ENCODE data around the gene OSBPL6.

Gene OSBPL6

DNA sequence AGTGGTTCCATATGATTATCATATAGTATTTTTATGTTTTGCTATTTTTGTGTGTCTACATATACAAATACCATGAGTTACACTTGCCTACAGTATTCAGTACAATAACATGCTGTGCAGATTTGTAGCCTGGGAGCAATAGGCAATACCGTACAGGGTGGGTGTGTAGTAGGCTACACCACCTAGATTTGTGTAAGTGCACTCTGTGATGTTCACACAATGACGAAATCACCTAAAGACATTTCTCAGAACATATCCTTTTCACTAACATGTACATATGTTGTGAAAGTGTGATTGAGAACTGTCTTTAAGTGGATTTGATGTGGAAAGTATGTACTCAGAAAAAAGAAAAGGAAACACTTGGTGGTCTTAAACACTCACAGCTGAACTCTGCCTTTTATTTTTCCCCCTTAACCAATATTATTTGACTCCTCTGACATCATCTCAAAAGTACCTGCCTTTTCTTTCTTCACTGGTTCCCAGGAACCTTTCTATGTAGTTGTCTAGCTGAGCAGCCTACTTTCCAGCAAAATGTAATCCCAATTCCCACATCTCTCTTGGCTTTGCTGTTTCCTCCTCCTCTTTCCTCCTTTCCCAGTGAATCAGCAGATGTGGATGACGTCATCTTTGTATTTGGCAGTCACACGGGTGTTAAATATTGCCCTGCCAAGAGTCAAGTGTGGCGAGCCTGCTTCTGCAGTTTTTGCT, 47.7 kb downstream of the OSBPL6 start:
- DNase-seq (ENCODE audit: low spot score): no peak

DNA sequence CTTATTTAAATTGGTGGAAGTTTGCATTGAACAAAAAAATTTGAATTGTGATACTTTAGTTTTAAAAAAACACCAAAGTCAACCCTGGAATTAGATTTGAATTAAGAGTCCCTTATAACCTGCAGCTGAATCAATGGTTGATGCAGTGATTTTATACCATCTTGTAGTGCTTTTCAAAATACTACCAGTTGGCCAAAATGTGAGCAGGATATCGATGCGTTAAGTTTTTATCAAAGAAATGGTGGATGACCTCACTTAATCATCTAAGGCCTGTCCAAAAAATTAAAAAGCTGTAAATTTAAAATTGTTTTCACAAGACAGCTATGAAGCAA, 48.2 kb downstream of the OSBPL6 start:
- DNase-seq (ENCODE audit: low spot score): no peak

DNA sequence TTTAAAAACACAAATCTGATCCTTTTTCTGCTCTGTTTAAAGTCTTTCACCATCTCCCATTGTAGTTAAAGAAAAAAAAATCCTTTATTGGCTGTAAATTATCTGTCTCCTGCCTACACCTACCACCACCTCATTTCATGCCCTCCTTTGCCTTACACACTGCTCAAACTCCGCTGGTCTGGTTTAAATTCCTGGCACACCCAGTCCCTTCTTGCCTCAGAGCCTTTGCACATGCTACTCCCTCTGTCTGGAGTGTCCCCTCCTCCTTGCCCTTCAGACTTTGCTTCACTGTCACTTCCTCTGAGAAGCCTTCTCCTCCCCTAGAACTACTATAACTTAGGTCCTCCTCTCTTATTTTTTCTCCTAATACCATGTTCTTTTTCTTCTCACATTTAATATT, 49.6 kb downstream of the OSBPL6 start:
- no peak for DNase-seq (ENCODE audit: low spot score)

DNA sequence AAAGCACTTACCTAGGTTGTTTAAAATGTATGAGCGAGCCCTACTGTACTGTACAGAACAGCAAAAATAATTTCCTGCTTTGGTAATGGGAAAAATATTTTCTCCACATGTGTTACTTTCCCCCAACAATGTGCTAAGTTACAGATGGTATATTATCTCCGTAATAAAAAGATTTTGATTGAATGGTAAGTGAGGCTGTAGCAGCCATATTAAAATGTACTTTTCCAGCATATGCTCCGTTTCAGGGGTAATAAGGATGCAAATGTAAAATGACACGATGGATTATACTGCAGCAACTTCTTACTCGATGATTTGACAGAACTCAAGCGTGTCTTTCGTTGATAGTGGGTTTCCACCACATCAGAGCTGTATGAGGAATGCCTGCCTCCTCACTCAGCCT, 50.5 kb downstream of the OSBPL6 start:
- DNase-seq (ENCODE audit: low spot score): no peak

DNA sequence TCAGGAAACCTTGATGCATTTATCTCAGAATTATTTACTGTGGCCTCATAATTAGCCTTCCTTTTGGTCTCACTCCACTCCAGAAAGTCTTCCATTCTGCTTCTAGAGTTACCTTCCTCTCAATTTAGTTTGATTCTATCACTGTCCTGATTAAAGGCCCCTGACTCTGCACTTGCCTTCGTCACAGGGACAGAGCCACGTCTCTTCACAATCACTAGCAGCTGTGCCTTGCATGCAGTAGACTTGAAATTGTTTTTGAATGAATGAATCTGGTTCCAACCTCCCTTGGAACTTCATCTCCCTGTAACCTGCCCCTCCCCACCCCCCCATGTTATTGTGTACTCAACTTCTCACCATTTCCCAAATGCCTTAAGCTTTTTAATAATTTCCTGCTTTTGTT, 52.4 kb downstream of the OSBPL6 start:
- DNase-seq (ENCODE audit: low spot score): no peak

DNA sequence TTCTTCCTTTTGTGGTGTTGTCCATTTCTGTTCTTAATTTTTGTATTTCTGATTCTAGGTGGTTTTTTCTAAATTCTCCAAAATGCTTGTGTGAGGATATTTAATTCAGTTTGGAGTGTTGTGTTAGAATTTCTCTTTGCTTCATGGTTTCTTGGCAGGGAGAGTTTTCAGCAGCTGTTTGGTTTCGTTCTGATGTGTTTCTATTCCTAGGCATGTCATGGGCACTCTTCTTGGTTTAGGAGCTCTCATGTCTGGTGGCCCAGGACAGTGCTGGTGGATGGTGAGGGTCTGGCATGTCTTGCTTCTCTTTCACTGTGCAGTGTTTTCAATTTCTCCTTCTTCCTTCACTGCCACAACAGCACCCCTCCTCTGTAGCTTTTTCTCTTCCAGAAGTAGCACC, 52.9 kb downstream of the OSBPL6 start:
- DNase-seq (ENCODE audit: low spot score): no peak

DNA sequence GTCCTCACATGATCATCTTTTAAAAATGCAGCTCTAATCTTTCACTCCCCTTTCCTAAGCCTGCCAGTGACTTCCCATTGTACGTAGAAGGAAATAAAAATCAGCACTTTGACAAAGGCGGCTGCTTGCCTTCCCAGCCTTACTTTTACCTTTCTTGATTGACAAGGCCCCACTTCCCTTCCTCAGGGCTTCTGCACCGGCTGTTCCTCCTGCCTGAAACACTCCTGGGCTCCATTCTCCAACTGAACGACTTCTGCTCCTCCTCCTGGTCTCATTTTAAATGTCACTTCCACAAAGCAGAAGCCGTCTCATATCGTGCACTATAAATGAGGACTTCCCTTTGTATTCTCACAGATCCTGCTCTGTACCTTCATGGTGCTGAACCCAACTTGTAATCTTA, 56.1 kb downstream of the OSBPL6 start:
- DNase-seq (ENCODE audit: low spot score): no peak

DNA sequence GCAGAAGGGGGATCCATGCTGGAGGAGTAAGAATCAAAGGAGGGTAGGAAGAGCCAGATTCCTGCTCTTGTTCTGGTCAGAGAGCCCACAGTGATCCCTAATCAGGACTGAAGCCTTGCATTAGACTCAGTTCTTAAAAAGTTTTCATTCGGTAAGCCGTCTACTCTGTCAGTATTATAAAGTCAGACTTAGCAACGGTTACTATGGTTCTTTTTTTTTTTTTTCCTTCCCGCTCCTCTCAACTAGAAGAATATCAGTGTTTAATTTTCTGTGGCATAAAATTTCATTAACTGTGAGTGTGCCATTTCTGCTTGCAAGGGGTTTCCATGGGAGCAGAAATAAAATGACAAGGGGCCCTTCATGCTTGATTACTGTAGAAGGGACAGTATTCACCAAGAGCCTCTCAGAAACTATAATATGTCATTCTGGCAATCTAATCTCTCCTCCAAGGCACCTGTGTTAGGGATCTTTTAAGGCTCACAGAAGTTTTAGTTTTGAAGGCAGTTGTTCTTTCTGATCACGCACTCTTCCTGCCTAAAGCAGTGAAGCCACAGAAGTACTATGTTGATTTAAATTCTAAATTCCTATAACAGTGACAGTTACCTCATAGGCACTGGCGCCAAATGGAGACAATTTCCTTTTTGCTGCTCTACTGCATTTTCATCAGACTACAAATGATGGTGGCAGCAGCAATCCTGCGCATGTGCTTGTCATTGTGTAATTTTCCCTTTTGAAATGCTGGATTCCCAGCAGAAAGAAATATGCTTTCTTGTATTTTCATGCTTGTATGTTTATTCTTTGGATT, 57.0 kb downstream of the OSBPL6 start:
- no peak for DNase-seq (ENCODE audit: low spot score)

DNA sequence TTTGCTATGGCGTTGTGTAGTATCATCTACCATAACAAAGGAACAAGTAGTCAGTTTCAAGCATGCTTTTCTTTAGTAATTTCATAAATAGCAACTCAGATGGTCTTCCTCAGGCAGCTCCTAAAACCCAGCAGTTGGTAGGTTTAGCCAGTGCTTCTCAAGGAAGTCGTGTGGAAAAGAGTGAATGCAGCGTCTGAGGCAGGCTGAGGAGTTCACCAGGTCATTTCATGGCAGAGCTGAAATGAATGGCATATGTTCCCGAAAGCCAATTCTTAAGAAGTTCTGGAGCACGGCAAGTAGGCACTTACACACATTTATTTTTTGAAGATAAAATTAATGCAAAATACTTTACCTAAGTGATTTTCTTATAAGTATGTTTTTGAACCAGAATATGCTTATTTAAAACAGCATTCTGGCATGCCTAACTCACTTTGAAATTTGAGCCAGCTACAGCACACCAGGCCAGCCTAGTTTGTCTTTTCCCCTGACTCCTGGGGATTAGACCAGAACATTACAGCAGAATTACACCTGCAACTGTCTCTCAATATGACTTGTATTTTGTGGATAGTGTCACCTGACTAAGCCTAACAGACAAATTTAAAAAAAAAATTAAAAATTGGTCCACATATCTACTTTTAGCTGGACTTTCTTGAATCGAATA, 62.2 kb downstream of the OSBPL6 start:
- DNase-seq (ENCODE audit: low spot score): no peak

DNA sequence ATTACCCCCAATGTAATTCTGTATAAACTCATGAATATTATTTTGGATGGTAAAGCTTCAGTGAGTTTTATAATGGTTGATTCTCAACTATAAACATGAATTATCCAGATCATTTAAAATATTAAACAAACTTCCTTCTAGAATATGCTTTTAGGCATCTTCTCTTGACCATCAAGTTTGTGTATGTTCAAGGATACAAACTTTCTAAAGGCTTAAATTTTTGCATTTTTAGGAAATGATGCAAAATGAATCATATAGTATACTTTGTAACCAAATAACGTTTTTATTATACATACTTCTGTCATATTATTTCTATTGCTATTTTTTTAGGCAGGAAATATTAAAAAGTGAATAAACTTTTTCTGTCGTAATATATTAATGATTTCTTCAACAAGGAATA, 62.8 kb downstream of the OSBPL6 start:
- no peak for DNase-seq (ENCODE audit: low spot score)

DNA sequence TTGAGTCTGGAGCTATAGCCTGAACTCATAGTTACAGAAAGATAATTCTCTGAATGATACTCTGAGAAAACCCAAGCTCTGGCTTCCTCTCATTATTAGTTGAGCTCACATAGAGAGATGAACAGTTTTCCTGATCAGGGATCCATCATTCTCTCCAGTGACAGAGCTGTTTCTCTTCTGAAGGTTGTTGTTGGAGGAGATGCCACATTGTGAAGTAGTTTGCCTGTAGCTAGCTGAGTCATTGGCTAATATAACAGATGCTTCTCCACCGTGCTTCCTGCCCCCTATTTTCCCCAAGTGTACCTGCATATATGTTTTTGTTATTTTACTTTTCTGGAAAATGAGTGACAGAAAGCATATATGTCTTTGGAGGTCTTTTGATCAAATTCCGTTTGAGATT, 64.6 kb downstream of the OSBPL6 start:
- DNase-seq (ENCODE audit: low spot score): no peak

DNA sequence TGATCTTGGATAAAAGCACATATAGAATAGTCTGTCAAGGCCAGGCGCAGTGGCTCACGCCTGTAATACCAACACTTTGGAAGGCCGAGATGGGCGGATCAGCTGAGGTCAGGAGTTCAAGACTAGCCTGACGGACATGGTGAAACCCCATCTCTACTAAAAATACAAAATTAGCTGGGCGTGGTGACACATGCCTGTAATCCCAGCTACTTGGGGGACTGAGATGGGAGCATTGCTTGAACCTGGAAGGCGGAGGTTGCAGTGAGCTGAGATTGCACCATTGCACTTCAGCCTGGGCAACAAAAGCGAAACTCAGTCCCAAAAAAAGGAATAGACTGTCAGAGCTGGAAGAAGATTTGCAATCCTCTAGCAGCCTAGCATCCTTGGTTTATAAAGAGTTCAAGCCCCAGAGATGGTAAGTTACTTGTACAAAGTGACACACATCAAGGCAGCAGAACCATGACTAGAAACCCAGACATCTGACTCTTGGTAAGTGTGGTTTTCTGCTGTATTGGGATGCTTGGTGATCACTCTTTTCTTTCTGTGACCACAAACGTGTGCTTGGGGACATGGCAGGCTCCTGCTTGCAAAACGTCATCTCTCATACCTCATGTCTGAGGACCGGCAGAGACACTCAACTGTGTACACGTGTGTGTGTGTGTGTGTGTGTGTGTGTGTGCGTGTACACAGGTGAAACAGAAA, 69.0 kb downstream of the OSBPL6 start:
- no peak for DNase-seq (ENCODE audit: low spot score)

DNA sequence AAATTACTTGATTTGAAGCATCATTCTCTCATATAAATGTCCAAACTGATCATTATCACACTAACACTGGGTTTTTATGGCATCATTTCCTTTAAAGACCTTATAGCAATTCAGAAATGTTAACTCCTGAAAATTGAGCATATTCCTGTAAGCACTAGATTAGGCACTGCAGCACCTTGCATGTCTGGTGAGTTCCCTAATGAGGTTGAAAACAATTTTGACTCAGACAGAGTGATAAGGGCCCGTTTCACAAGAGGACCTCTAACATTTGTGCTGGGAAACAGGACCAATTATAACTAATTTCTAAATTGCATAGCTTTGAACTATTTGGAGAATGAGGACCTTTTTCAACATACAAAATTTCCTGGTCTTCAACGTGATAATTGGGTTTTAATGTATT, 69.9 kb downstream of the OSBPL6 start:
- DNase-seq (ENCODE audit: low spot score): no peak

DNA sequence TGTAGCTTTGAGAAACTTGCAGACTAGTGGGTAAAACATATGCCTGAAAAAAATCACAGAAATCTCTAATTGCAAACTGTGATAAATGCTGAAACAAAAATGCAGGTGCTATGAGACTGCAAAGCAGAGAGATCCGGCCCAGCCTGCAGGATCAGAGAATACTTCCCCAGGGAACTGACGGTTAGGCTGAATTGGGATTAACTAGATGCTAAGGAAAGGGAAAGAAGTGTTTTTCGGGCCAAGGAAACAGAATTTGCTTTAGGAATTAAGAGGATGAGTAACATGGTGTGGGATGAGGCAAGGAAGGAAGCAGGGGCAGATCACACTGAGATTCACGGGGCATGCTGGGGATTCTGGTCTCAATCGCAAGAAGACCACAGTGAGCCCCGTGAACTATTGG, 71.5 kb downstream of the OSBPL6 start:
- no peak for DNase-seq (ENCODE audit: low spot score)

DNA sequence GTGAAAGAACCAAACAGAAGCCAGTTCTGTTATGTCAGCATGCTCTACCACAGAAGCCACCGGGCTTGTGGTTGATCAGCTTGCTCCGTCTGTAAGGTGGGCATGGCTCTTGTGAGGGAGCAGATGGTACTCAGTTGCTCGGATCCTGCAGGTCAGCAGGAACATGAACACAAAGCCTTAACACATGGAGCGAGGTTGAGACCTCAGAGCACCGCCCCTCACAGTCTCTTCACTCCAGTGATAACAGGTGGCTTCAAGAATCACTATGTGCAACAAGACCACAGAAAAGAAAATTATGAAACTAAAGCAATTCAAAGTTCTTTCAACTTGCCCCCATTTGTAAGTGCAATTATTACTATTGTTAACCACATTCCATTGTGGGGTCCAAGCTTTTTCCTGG, 72.1 kb downstream of the OSBPL6 start:
- no peak for DNase-seq (ENCODE audit: low spot score)

DNA sequence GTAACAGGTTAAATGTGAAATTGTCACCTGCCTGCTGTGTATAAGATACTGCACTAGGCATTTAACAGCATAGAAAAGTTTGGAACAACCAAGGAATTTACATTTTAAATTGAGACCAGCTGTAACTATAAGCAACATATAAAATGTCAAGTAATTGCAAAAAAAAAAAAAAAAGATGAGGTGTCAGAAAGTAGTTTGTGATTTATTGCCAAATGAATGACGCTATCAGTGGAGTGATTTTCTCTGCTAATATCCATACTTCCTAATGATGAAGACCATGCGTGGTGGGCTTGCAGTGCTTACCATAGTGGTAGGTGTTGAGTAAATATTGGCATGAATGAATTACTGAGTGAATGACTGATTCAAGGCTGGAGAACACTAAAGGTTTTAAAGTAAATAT, 73.3 kb downstream of the OSBPL6 start:
- no peak for DNase-seq (ENCODE audit: low spot score)

DNA sequence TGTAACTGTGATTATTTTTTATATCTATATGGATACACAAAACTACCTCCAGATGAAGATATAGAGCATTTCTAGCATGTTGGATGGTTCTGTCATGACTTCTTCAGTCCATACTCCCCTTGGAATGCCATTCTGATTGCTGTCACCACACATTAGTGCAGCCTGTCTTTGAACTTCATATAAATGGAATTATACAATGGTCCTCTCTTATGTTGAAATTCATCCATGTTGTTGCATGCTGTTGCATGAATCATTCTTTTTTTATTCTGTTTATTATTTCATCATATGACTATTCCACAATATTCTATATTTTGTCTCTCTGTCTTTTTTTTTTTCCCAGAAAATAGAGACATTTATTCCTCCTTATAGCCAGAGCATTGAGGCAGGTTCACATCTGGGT, 74.1 kb downstream of the OSBPL6 start:
- no peak for DNase-seq (ENCODE audit: low spot score)

DNA sequence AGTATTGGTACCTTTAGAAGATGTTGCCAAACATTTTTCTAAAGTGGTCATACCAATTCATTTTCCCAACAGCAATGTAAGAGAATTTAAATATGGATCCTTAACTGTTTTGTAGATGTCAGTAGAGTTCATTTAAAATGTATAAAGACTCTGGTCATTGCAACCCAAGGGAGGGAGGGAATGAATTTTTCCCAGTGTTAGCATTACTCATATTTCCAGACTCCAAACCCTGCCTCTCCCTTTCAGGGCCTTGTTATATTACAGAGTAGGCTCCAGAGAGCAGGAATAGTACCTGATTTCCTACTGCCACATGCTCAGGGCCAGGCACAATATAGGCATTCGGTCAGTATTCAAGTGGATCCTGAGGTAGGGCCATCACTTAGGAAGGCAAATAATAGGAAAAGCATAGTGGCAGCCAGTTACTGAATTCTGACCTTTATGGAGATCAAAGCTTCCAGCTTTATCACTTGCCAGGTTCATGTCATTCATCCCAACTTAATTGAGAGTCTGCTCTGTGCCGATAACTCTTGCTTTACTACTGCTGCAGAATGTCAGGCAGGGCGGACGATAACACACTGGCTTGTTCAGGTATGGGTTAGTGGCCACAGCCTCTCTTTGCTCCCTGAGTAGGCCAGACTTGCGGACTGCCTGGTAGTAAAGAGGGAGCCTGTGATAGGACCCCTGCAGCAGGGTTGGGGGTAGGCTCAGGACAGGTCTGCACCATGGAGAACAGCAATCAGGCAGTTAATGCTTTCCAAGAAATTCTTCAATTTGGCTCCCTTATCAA, 75.3 kb downstream of the OSBPL6 start:
- no peak for DNase-seq (ENCODE audit: low spot score)

DNA sequence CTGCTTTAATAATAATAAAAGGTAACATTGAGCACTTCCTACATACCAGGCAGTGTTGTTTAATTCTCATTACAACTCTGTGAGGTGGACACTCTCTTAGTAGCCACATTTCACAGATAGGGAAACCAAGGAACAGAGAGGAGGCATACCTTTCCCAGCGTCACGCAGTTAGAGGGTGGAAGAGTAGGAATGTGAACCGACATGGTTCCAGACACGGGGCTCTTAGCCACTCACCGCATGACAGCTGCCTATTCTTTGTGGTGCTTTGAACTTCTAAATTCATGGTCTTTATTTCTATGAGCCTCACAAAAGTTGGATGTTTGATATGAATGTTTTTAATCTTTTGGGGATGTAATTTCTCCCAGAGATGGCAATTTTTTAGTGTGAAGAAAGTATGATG, 76.0 kb downstream of the OSBPL6 start:
- DNase-seq (ENCODE audit: low spot score): no peak

DNA sequence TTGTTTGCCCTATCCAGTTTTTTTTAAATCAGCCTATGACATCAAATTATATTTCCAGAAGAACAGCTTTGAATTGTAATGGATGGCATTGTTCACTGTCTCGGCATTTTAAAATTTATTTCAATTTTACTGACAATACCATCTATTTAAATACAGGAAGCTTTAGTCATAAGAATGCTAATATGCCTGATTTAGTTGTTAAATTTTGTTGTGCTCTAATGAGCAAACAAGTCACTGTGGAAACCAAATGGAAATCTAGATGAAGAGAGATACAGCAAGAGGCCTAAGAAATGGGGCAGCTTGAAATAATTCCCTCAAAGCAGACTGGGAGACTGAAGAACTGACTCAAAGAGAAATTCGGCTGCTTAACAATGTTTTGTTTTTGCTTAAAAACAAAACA, 76.8 kb downstream of the OSBPL6 start:
- no peak for DNase-seq (ENCODE audit: low spot score)

DNA sequence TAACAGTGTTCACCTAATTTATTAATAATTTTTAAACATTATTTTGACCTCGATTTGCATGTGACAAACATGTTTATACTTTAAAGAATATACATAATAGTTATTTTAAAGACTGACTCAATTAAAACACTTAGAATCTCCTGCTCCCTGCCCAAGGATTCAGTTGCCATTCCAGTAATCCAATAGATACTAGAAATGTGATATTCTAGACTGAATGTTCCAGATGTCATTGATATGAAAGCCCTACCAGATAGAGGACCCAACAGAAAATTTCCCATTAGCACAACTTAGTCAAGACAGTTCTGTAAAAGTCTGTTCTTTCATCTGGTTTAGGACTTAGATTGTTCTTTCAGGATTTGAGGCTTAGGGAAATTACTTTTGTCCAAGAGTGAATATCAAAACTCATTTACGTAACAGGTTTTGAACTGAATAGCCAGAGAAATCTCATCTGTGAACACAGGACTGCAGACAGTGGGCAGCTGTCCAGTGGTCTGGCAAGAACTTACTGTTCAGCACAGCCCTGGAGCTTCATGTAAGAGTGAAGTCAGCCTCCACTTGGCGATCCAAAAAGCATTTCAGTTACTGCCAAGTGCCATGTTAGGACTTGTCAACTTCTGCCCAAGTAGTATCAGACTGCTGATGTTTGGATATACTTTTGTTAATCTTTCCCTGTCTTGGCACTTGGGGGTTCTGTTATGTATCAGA, 77.5 kb downstream of the OSBPL6 start:
- no peak for DNase-seq (ENCODE audit: low spot score)
